Measurements from ENCODE around the gene CMSS1.
"Not testable (repeated sequence)": the region's sequence is repeated elsewhere in the genome, so short reads cannot be mapped to it uniquely, and the experiment has no call there.

CMSS1 gene

GRCh38 chr3:100051513-100051912 lies 233.9 kb downstream of the CMSS1 start:
- not testable (repeated sequence) for DNase-seq (ENCODE audit: low read depth, low spot score); H3K36me3 ChIP-seq (ENCODE audit: control insufficient read depth, insufficient read depth, low read length); H3K27me3 ChIP-seq (ENCODE audit: control insufficient read depth, insufficient read depth, low read length); H3K4me1 ChIP-seq (ENCODE audit: control insufficient read depth, insufficient read depth, low read length); H3K4me3 ChIP-seq (ENCODE audit: low read length); H3K9me3 ChIP-seq (ENCODE audit: control insufficient read depth, insufficient read depth, low read length); H3K27ac ChIP-seq (ENCODE audit: low read length)
- WGBS (ENCODE audit: insufficient coverage, insufficient read length), result no CpG with 5 or more reads among the region's 3 CpGs

GRCh38 chr3:100053951-100054620 lies 236.4 kb downstream of the CMSS1 start:
- Histone ChIP-seq H3K9me3 (ENCODE audit: control insufficient read depth, insufficient read depth, low read length) (no peaks in the 10 kb centered on the region), H3K4me1 (ENCODE audit: control insufficient read depth, insufficient read depth, low read length) (no peaks in the 10 kb centered on the region), H3K27me3 (ENCODE audit: control insufficient read depth, insufficient read depth, low read length) (no peaks in the 10 kb centered on the region), H3K4me3 (ENCODE audit: low read length) (no peak overlapping the region), H3K36me3 (ENCODE audit: control insufficient read depth, insufficient read depth, low read length) (no peaks in the 10 kb centered on the region), H3K27ac (ENCODE audit: low read length) (no peak overlapping the region)
- DNase-seq (ENCODE audit: low read depth, low spot score), result no peak
- no CpG with 5 or more reads among the region's 6 CpGs for WGBS (ENCODE audit: insufficient coverage, insufficient read length)

GRCh38 chr3:100057716-100058575 lies 240.3 kb downstream of the CMSS1 start:
- Histone ChIP-seq H3K36me3 (ENCODE audit: control insufficient read depth, insufficient read depth, low read length) (no peaks in the 10 kb centered on the region), H3K4me1 (ENCODE audit: control insufficient read depth, insufficient read depth, low read length) (no peaks in the 10 kb centered on the region), H3K27ac (ENCODE audit: low read length) (no peak overlapping the region), H3K4me3 (ENCODE audit: low read length) (no peak overlapping the region), H3K9me3 (ENCODE audit: control insufficient read depth, insufficient read depth, low read length) (no peaks in the 10 kb centered on the region), H3K27me3 (ENCODE audit: control insufficient read depth, insufficient read depth, low read length) (no peaks in the 10 kb centered on the region)
- no peak for DNase-seq (ENCODE audit: low read depth, low spot score)
- WGBS (ENCODE audit: insufficient coverage, insufficient read length), result no CpG with 5 or more reads among the region's 8 CpGs

- Histone ChIP-seq H3K9me3 (ENCODE audit: control insufficient read depth, insufficient read depth, low read length) (no peaks in the 10 kb centered on the region), H3K36me3 (ENCODE audit: control insufficient read depth, insufficient read depth, low read length) (no peaks in the 10 kb centered on the region), H3K4me3 (ENCODE audit: low read length) (no peak overlapping the region), H3K27me3 (ENCODE audit: control insufficient read depth, insufficient read depth, low read length) (no peaks in the 10 kb centered on the region), H3K4me1 (ENCODE audit: control insufficient read depth, insufficient read depth, low read length) (no peaks in the 10 kb centered on the region), H3K27ac (ENCODE audit: low read length) (no peak overlapping the region)
- no CpG with 5 or more reads among the region's 3 CpGs for WGBS (ENCODE audit: insufficient coverage, insufficient read length)
- no peak for DNase-seq (ENCODE audit: low read depth, low spot score)
Observed at GRCh38 chr3:100059472-100059871, 241.8 kb downstream of the CMSS1 start.

- no CpG with 5 or more reads among the region's 7 CpGs for WGBS (ENCODE audit: insufficient coverage, insufficient read length)
- no peaks in the 10 kb centered on the region for H3K27me3 ChIP-seq (ENCODE audit: control insufficient read depth, insufficient read depth, low read length)
- no peaks in the 10 kb centered on the region for H3K4me1 ChIP-seq (ENCODE audit: control insufficient read depth, insufficient read depth, low read length)
- no peak for DNase-seq (ENCODE audit: low read depth, low spot score)
- H3K9me3 ChIP-seq (ENCODE audit: control insufficient read depth, insufficient read depth, low read length), result no peaks in the 10 kb centered on the region
- H3K4me3 ChIP-seq (ENCODE audit: low read length), result no peak overlapping the region
- no peaks in the 10 kb centered on the region for H3K36me3 ChIP-seq (ENCODE audit: control insufficient read depth, insufficient read depth, low read length)
- H3K27ac ChIP-seq (ENCODE audit: low read length), result no peak overlapping the region
Observed at GRCh38 chr3:100060685-100061484, 243.2 kb downstream of the CMSS1 start.

GRCh38 chr3:100062665-100063064 lies 245.0 kb downstream of the CMSS1 start:
- no peaks in the 10 kb centered on the region for H3K36me3 ChIP-seq (ENCODE audit: control insufficient read depth, insufficient read depth, low read length)
- no peaks in the 10 kb centered on the region for H3K4me1 ChIP-seq (ENCODE audit: control insufficient read depth, insufficient read depth, low read length)
- H3K4me3 ChIP-seq (ENCODE audit: low read length), result no peak overlapping the region
- H3K9me3 ChIP-seq (ENCODE audit: control insufficient read depth, insufficient read depth, low read length), result no peaks in the 10 kb centered on the region
- no peak for DNase-seq (ENCODE audit: low read depth, low spot score)
- WGBS (ENCODE audit: insufficient coverage, insufficient read length), result no CpG with 5 or more reads among the region's 4 CpGs
- H3K27ac ChIP-seq (ENCODE audit: low read length), result no peak overlapping the region
- H3K27me3 ChIP-seq (ENCODE audit: control insufficient read depth, insufficient read depth, low read length), result no peaks in the 10 kb centered on the region

GRCh38 chr3:100063929-100064461 lies 246.3 kb downstream of the CMSS1 start:
- Histone ChIP-seq H3K4me3 (ENCODE audit: low read length) (no peak overlapping the region), H3K9me3 (ENCODE audit: control insufficient read depth, insufficient read depth, low read length) (no peaks in the 10 kb centered on the region), H3K27ac (ENCODE audit: low read length) (no peak overlapping the region), H3K36me3 (ENCODE audit: control insufficient read depth, insufficient read depth, low read length) (no peaks in the 10 kb centered on the region), H3K27me3 (ENCODE audit: control insufficient read depth, insufficient read depth, low read length) (no peaks in the 10 kb centered on the region), H3K4me1 (ENCODE audit: control insufficient read depth, insufficient read depth, low read length) (no peaks in the 10 kb centered on the region)
- WGBS (ENCODE audit: insufficient coverage, insufficient read length), result no CpG with 5 or more reads among the region's 7 CpGs
- no peak for DNase-seq (ENCODE audit: low read depth, low spot score)

- Histone ChIP-seq H3K27me3 (ENCODE audit: control insufficient read depth, insufficient read depth, low read length) (no peaks in the 10 kb centered on the region), H3K27ac (ENCODE audit: low read length) (no peak overlapping the region), H3K4me1 (ENCODE audit: control insufficient read depth, insufficient read depth, low read length) (no peaks in the 10 kb centered on the region; the same call in 1 of the 2 replicates), H3K36me3 (ENCODE audit: control insufficient read depth, insufficient read depth, low read length) (no peaks in the 10 kb centered on the region), H3K9me3 (ENCODE audit: control insufficient read depth, insufficient read depth, low read length) (no peaks in the 10 kb centered on the region), H3K4me3 (ENCODE audit: low read length) (no peak overlapping the region)
- DNase-seq (ENCODE audit: low read depth, low spot score), result no peak
Observed at GRCh38 chr3:100067589-100067988, 249.9 kb downstream of the CMSS1 start.

- Histone ChIP-seq H3K4me3 (ENCODE audit: low read length) (no peak overlapping the region), H3K4me1 (ENCODE audit: control insufficient read depth, insufficient read depth, low read length) (no peaks in the 10 kb centered on the region; the same call in 1 of the 2 replicates), H3K9me3 (ENCODE audit: control insufficient read depth, insufficient read depth, low read length) (no peaks in the 10 kb centered on the region), H3K36me3 (ENCODE audit: control insufficient read depth, insufficient read depth, low read length) (no peaks in the 10 kb centered on the region), H3K27ac (ENCODE audit: low read length) (no peak overlapping the region), H3K27me3 (ENCODE audit: control insufficient read depth, insufficient read depth, low read length) (no peaks in the 10 kb centered on the region)
- peak; percentile 45 for DNase-seq (ENCODE audit: low read depth, low spot score)
- no CpG with 5 or more reads among the region's 5 CpGs for WGBS (ENCODE audit: insufficient coverage, insufficient read length)
Observed at GRCh38 chr3:100068826-100069225, 251.2 kb downstream of the CMSS1 start.

GRCh38 chr3:100069472-100069871 lies 251.8 kb downstream of the CMSS1 start:
- no peaks in the 10 kb centered on the region; the same call in 1 of the 2 replicates for H3K4me1 ChIP-seq (ENCODE audit: control insufficient read depth, insufficient read depth, low read length)
- H3K4me3 ChIP-seq (ENCODE audit: low read length), result no peak overlapping the region
- H3K36me3 ChIP-seq (ENCODE audit: control insufficient read depth, insufficient read depth, low read length), result no peaks in the 10 kb centered on the region
- H3K27me3 ChIP-seq (ENCODE audit: control insufficient read depth, insufficient read depth, low read length), result no peaks in the 10 kb centered on the region
- DNase-seq (ENCODE audit: low read depth, low spot score), result no peak
- WGBS (ENCODE audit: insufficient coverage, insufficient read length), result no CpG with 5 or more reads among the region's 3 CpGs
- no peak overlapping the region for H3K27ac ChIP-seq (ENCODE audit: low read length)
- H3K9me3 ChIP-seq (ENCODE audit: control insufficient read depth, insufficient read depth, low read length), result no peaks in the 10 kb centered on the region

All from iPS DF 6.9 (cell line).